T-helper 1 cell treated with Interleukin-12 subunit alpha and Interleukin-12 subunit beta and Interleukin-4 antibody, amounts not matched to agents 30 μg/mL and 1 μg/mL, for 36 hours (primary cell): ENCODE measurements around the gene SLC35D2.

Experiments used
- H3K27ac Mint-ChIP-seq: one replicate; pipeline ENCODE4 v1.8.0; 2021; ENCODE audit warnings: mild to moderate bottlenecking, mixed read lengths
- H3K27me3 Mint-ChIP-seq: one replicate; pipeline ENCODE4 v1.8.0; 2021; ENCODE audit warnings: low read depth, mixed read lengths
- H3K36me3 Mint-ChIP-seq: one replicate; pipeline ENCODE4 v1.8.0; 2021; ENCODE audit warnings: low read depth, mixed read lengths
- H3K4me1 Mint-ChIP-seq: one replicate; pipeline ENCODE4 v1.8.0; 2021; ENCODE audit warnings: low read depth, mixed read lengths
- H3K4me3 Mint-ChIP-seq: one replicate; pipeline ENCODE4 v1.8.0; 2021; ENCODE audit warnings: mild to moderate bottlenecking, moderate library complexity, mixed read lengths
- H3K9me3 Mint-ChIP-seq: one replicate; pipeline ENCODE4 v1.8.0; 2021; ENCODE audit warnings: mixed read lengths

SLC35D2 gene

GRCh38 chr9:96413302-96414221 is 30.1 kb upstream of the SLC35D2 start:
- Mint-ChIP-seq H3K9me3 (no peaks in the 10 kb centered on the region), H3K27ac (peak overlapping the region; percentile 85), H3K27me3 (no peaks in the 10 kb centered on the region), H3K4me1 (peaks cover 39% of the 10 kb centered on the region), H3K36me3 (peaks cover 10% of the 10 kb centered on the region), H3K4me3 (peak overlapping the region; percentile 74)

GRCh38 chr9:96412174-96412913 is 28.8 kb upstream of the SLC35D2 start:
- Mint-ChIP-seq H3K9me3 (no peaks in the 10 kb centered on the region), H3K27ac (peak overlapping the region; percentile 85), H3K4me3 (no peak overlapping the region), H3K27me3 (no peaks in the 10 kb centered on the region), H3K36me3 (peaks cover 13% of the 10 kb centered on the region), H3K4me1 (peaks cover 45% of the 10 kb centered on the region)

GRCh38 chr9:96411129-96411838 is 27.8 kb upstream of the SLC35D2 start:
- no peak overlapping the region for H3K27ac Mint-ChIP-seq
- no peak overlapping the region for H3K4me3 Mint-ChIP-seq
- H3K36me3 Mint-ChIP-seq, result peaks cover 12% of the 10 kb centered on the region
- H3K9me3 Mint-ChIP-seq, result no peaks in the 10 kb centered on the region
- H3K4me1 Mint-ChIP-seq, result peaks cover 43% of the 10 kb centered on the region
- no peaks in the 10 kb centered on the region for H3K27me3 Mint-ChIP-seq

- no peaks in the 10 kb centered on the region for H3K27me3 Mint-ChIP-seq
- no peaks in the 10 kb centered on the region for H3K9me3 Mint-ChIP-seq
- no peak overlapping the region for H3K4me3 Mint-ChIP-seq
- H3K27ac Mint-ChIP-seq, result peak overlapping the region; percentile 86
- peaks cover 15% of the 10 kb centered on the region for H3K36me3 Mint-ChIP-seq
- peaks cover 35% of the 10 kb centered on the region for H3K4me1 Mint-ChIP-seq
These were observed 25.1 kb upstream of the SLC35D2 start for GRCh38 chr9:96408409-96409280.

GRCh38 chr9:96400132-96400910 is 16.8 kb upstream of the SLC35D2 start:
- Mint-ChIP-seq H3K4me1 (peaks cover 28% of the 10 kb centered on the region), H3K27me3 (no peaks in the 10 kb centered on the region), H3K4me3 (no peak overlapping the region), H3K36me3 (peaks cover 18% of the 10 kb centered on the region), H3K27ac (peak overlapping the region; percentile 75), H3K9me3 (peaks cover 8% of the 10 kb centered on the region)

- peaks cover 32% of the 10 kb centered on the region for H3K4me1 Mint-ChIP-seq
These were observed 15.8 kb upstream of the SLC35D2 start for GRCh38 chr9:96399325-96399633.

GRCh38 chr9:96398582-96399324 is 15.2 kb upstream of the SLC35D2 start:
- Mint-ChIP-seq H3K27ac (peak overlapping the region; percentile 75), H3K36me3 (peaks cover 24% of the 10 kb centered on the region), H3K9me3 (peaks cover 8% of the 10 kb centered on the region), H3K4me3 (peak overlapping the region; percentile 15), H3K27me3 (no peaks in the 10 kb centered on the region), H3K4me1 (peaks cover 32% of the 10 kb centered on the region)

More at GRCh38 chr9:96399325-96399633, 15.8 kb upstream of the SLC35D2 start:
- H3K27me3 Mint-ChIP-seq, result no peaks in the 10 kb centered on the region
- peaks cover 8% of the 10 kb centered on the region for H3K9me3 Mint-ChIP-seq
- no peak overlapping the region for H3K4me3 Mint-ChIP-seq
- peak overlapping the region; percentile 75 for H3K27ac Mint-ChIP-seq
- H3K36me3 Mint-ChIP-seq, result peaks cover 22% of the 10 kb centered on the region

GRCh38 chr9:96395964-96396363 is 12.5 kb upstream of the SLC35D2 start:
- Mint-ChIP-seq H3K9me3 (peaks cover 8% of the 10 kb centered on the region), H3K27me3 (no peaks in the 10 kb centered on the region), H3K4me1 (peaks cover 34% of the 10 kb centered on the region), H3K4me3 (no peak overlapping the region), H3K36me3 (peaks cover 34% of the 10 kb centered on the region), H3K27ac (no peak overlapping the region)

GRCh38 chr9:96394832-96395496 is 11.5 kb upstream of the SLC35D2 start:
- Mint-ChIP-seq H3K36me3 (peaks cover 33% of the 10 kb centered on the region), H3K4me3 (no peak overlapping the region), H3K4me1 (peaks cover 33% of the 10 kb centered on the region), H3K9me3 (peaks cover 2% of the 10 kb centered on the region), H3K27me3 (no peaks in the 10 kb centered on the region), H3K27ac (peak overlapping the region; percentile 37)

GRCh38 chr9:96392263-96392662 is 8.8 kb upstream of the SLC35D2 start:
- Mint-ChIP-seq H3K9me3 (no peaks in the 10 kb centered on the region), H3K36me3 (peaks cover 32% of the 10 kb centered on the region), H3K27ac (no peak overlapping the region), H3K4me1 (peaks cover 18% of the 10 kb centered on the region), H3K4me3 (no peak overlapping the region), H3K27me3 (no peaks in the 10 kb centered on the region)

GRCh38 chr9:96391021-96391765 is 7.7 kb upstream of the SLC35D2 start:
- H3K9me3 Mint-ChIP-seq, result no peaks in the 10 kb centered on the region
- peaks cover 17% of the 10 kb centered on the region for H3K4me1 Mint-ChIP-seq
- H3K27me3 Mint-ChIP-seq, result no peaks in the 10 kb centered on the region
- peak overlapping the region; percentile 74 for H3K27ac Mint-ChIP-seq
- H3K36me3 Mint-ChIP-seq, result peaks cover 39% of the 10 kb centered on the region
- H3K4me3 Mint-ChIP-seq, result peak overlapping the region; percentile 19

GRCh38 chr9:96388144-96388543 is 4.6 kb upstream of the SLC35D2 start:
- no peaks in the 10 kb centered on the region for H3K9me3 Mint-ChIP-seq
- H3K4me3 Mint-ChIP-seq, result no peak overlapping the region
- H3K36me3 Mint-ChIP-seq, result peaks cover 36% of the 10 kb centered on the region
- H3K27ac Mint-ChIP-seq, result no peak overlapping the region
- H3K4me1 Mint-ChIP-seq, result peaks cover 22% of the 10 kb centered on the region
- no peaks in the 10 kb centered on the region for H3K27me3 Mint-ChIP-seq
